ENCODE measurements around the gene PGAP6. TPM values are rescaled to one million over a fixed set of nuclear protein-coding genes. Genes with fewer than 3 reads are reported as not detected.

The PGAP6 gene
- total RNA-seq, 1 donor from 2014 or later, result 133 TPM

DNA sequence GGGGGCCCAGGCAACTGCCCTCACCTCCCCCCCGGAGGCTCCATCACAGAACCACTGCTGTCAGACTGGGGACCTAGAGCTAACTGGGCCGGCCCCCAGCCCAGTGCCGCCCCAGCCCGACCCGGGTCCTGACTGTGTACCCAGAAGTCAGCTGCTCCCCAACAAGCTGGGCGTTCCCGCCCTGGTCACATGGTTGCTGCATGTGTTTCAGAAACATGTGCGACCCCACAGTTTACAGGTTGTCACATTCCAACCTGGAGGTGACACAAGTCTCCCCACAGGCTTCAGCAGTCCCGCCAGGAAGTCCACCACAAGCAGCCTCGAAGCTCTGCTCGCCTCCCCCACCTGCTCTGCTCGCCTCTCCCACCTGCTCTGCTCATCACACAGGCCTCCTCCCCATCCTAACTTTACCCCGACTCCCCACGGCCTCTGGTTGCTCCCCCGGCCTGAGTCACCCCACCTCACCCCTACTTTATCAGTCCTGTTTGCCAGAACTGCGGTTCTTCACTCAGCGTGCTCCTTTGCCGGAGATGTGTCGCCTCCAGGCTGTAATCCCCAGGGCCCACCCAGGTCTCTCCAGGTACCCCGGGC lies 12.4 kb downstream of the PGAP6 start:
- Mint-ChIP-seq H3K27ac (ENCODE audit: unreplicated experiment) (no peak overlapping the region), H3K4me1 (ENCODE audit: unreplicated experiment) (peaks cover 2% of the 10 kb centered on the region), H3K36me3 (ENCODE audit: low read depth, unreplicated experiment) (peaks cover 16% of the 10 kb centered on the region), H3K4me3 (ENCODE audit: unreplicated experiment) (peak overlapping the region; percentile 59), H3K27me3 (ENCODE audit: unreplicated experiment) (peaks cover 12% of the 10 kb centered on the region), H3K9me3 (ENCODE audit: unreplicated experiment) (no peaks in the 10 kb centered on the region)
- no peak for TF ChIP-seq CTCF (IDR thresholded peaks at IDR 0.05; ENCODE audit: unreplicated experiment)
- DNase-seq (ENCODE audit: low spot score), result no peak

DNA sequence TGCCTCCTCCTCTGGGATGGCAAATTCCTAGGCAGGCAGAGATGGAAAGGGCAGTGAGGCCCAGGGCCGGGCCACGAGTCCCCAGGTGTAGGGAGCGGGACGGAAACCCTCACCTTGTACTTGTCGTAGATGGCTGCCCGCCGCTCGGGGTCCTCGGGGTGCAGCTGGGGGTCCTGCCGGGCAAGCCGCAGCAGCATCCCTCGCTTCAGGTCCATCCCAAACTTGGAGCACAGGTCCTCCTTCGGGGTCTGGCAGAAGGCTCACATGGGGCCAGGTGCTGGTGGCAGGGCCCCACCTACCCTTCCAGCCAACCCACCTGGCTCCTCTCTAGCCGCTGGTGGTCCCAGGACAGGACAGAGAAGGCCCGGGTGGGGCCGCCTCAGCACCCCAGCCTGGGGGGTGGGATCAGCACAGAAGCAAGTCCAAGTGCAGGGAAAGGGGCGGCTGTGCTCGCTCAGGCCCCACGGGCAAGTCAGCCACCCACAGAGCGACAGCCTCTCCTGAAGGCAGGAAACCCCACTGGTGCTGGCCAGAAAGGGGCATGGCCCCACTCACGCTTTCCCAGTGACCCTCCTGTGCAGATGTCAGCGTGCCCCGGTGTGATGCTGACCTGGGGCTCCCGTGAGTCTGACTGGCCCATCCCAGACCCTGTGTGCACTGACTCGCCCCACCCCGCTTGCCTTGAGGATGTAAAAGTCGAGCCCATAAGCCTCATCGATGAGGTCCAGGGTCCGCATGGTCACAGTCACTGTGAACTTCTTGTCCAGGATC lies 13.2 kb downstream of the PGAP6 start:
- H3K36me3 Mint-ChIP-seq (ENCODE audit: low read depth, unreplicated experiment), result peaks cover 15% of the 10 kb centered on the region
- no peak for DNase-seq (ENCODE audit: low spot score)
- TF ChIP-seq CTCF (IDR thresholded peaks at IDR 0.05; ENCODE audit: unreplicated experiment), result no peak
- peaks cover 12% of the 10 kb centered on the region for H3K27me3 Mint-ChIP-seq (ENCODE audit: unreplicated experiment)
- peaks cover 2% of the 10 kb centered on the region for H3K4me1 Mint-ChIP-seq (ENCODE audit: unreplicated experiment)
- no peak overlapping the region for H3K27ac Mint-ChIP-seq (ENCODE audit: unreplicated experiment)
- H3K4me3 Mint-ChIP-seq (ENCODE audit: unreplicated experiment), result no peak overlapping the region
- H3K9me3 Mint-ChIP-seq (ENCODE audit: unreplicated experiment), result no peaks in the 10 kb centered on the region

DNA sequence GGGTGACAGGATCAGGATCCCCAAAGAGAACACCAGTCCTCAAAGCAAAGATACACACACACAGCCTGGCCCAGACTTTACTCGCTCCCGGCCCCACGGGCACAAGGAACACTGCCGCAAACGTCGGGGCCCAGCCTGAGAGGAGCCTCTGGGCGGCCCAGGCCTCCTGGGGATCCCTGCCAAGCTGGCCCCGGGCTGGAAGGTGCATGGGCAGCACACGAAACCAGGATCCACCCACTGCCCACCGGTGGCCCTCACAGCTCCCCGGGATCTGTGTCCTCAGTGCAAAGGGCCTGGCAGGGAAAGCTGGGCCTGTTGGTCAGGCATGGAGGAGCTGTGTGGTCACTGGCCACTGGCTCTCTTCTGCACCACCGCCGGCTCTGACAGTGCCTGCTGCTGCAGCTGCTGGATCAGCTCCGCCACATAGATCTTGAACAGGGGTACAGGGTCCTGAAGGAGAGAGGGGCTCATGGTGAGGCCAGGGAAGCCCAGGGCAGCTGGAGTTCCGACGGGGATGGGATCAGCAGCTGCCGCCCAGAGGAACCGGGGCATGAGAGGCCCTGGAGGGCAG lies 14.4 kb downstream of the PGAP6 start:
- H3K4me1 Mint-ChIP-seq (ENCODE audit: unreplicated experiment), result peaks cover 2% of the 10 kb centered on the region
- peak overlapping the region; percentile 62 for H3K4me3 Mint-ChIP-seq (ENCODE audit: unreplicated experiment)

DNA sequence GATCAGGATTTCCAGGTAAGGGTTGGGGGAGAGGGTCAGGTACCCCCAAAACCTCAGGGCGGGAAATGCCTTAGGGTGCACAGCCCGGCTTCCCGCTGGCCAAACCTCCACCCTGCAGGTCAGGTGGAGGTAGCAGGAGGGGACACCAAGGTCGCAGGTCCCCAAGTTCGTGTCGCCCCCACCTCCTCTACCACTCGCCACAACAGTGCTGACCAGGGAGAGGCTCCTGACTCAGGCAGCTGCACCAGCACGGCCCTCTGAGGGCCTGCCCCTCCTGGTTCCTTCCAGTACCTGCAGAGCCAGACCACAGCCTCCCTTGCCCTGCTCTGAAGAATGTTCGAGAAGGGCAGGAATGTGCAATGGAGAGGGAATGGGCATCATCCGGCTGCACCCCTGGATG lies 15.3 kb downstream of the PGAP6 start:
- Mint-ChIP-seq H3K4me3 (ENCODE audit: unreplicated experiment) (no peak overlapping the region), H3K4me1 (ENCODE audit: unreplicated experiment) (peaks cover 2% of the 10 kb centered on the region), H3K36me3 (ENCODE audit: low read depth, unreplicated experiment) (peaks cover 8% of the 10 kb centered on the region), H3K27me3 (ENCODE audit: unreplicated experiment) (peaks cover 9% of the 10 kb centered on the region), H3K9me3 (ENCODE audit: unreplicated experiment) (no peaks in the 10 kb centered on the region), H3K27ac (ENCODE audit: unreplicated experiment) (no peak overlapping the region)
- no peak for DNase-seq (ENCODE audit: low spot score)
- no peak for TF ChIP-seq CTCF (IDR thresholded peaks at IDR 0.05; ENCODE audit: unreplicated experiment)

More for the DNA sequence above, 14.4 kb downstream of the PGAP6 start:
- peaks cover 9% of the 10 kb centered on the region for H3K27me3 Mint-ChIP-seq (ENCODE audit: unreplicated experiment)
- TF ChIP-seq CTCF (IDR thresholded peaks at IDR 0.05; ENCODE audit: unreplicated experiment), result no peak
- no peak overlapping the region for H3K27ac Mint-ChIP-seq (ENCODE audit: unreplicated experiment)
- peaks cover 12% of the 10 kb centered on the region for H3K36me3 Mint-ChIP-seq (ENCODE audit: low read depth, unreplicated experiment)
- no peaks in the 10 kb centered on the region for H3K9me3 Mint-ChIP-seq (ENCODE audit: unreplicated experiment)
- DNase-seq (ENCODE audit: low spot score), result no peak
